AG04449 (cell line): ENCODE results near the gene GRSF1.

ENCODE experiments used
- CTCF ChIA-PET: fragments of 350-600 bp; formaldehyde crosslinking; extraction: SDS; loops from one replicate; lab custom pipeline; 2021; ENCODE audit warnings: antibody characterized with exemption; lab: Yijun Ruan, JAX
- POLR2A ChIA-PET: fragments of 400-600, 350-600 bp; formaldehyde crosslinking; extraction: SDS; loops from one replicate; lab custom pipeline; 2020; ENCODE audit warnings: antibody characterized with exemption, inconsistent platforms; lab: Yijun Ruan, JAX
- DNase-seq: peaks from one replicate; pipeline ENCODE4 v3.0.0-alpha.2; 2010; ENCODE audit warnings: low read depth, low spot score
- H3K4me3 ChIP-seq: 2 replicates; pipeline ENCODE4 v1.5.1; 2011; ENCODE audit warnings: low read depth, mild to moderate bottlenecking, control low read depth, low read length
- TF ChIP-seq, protein P1 (sequence below): IDR thresholded peaks from one replicate; pipeline ENCODE4 v1.5.1; 2011; ENCODE audit warnings: mild to moderate bottlenecking, moderate library complexity, low read length, control low read depth, inconsistent platforms; ENCODE audit not compliant: insufficient read depth; ENCODE audit errors: missing control alignments

GRSF1 gene, protein sequence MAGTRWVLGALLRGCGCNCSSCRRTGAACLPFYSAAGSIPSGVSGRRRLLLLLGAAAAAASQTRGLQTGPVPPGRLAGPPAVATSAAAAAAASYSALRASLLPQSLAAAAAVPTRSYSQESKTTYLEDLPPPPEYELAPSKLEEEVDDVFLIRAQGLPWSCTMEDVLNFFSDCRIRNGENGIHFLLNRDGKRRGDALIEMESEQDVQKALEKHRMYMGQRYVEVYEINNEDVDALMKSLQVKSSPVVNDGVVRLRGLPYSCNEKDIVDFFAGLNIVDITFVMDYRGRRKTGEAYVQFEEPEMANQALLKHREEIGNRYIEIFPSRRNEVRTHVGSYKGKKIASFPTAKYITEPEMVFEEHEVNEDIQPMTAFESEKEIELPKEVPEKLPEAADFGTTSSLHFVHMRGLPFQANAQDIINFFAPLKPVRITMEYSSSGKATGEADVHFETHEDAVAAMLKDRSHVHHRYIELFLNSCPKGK

DNA sequence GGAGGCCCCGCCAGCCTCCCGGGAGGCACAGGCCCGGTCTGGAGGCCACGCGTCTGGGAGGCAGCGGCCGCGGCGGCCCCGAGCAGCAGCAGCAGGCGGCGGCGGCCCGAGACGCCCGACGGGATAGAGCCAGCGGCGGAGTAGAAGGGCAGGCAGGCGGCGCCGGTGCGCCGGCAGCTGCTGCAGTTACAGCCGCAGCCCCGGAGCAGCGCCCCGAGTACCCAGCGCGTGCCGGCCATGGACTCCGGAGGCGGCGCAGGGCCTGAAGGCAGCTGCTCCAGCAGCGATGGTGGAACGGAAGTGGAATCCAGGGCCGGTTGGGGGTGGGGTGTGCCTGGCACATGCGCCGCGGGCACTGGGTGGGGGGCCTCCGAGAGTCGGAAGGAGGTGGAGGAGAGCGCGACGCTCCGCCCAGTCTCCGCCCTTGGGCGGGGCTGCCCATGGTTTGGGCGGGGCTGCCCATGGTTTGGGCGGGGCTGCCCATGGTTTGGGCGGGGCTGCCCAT is at the start of gene GRSF1:
Gene GRSF1 (minus strand): TSS at position 302 of the 505 bp plus-strand sequence. CDS start 63 bp downstream, at position 239.
- CTCF ChIA-PET, result interaction anchor here (1.4 to 1.9 kb wide), 2 partner anchors 171 to 188 kb away, joined by 4 to 6 read pairs; no protein-coding TSS in a partner anchor
- TF ChIP-seq, protein P1, sequence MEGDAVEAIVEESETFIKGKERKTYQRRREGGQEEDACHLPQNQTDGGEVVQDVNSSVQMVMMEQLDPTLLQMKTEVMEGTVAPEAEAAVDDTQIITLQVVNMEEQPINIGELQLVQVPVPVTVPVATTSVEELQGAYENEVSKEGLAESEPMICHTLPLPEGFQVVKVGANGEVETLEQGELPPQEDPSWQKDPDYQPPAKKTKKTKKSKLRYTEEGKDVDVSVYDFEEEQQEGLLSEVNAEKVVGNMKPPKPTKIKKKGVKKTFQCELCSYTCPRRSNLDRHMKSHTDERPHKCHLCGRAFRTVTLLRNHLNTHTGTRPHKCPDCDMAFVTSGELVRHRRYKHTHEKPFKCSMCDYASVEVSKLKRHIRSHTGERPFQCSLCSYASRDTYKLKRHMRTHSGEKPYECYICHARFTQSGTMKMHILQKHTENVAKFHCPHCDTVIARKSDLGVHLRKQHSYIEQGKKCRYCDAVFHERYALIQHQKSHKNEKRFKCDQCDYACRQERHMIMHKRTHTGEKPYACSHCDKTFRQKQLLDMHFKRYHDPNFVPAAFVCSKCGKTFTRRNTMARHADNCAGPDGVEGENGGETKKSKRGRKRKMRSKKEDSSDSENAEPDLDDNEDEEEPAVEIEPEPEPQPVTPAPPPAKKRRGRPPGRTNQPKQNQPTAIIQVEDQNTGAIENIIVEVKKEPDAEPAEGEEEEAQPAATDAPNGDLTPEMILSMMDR, result no peak
- DNase-seq, result peak; percentile 31
- H3K4me3 ChIP-seq, result peak within 1 kb of the TSS; percentile 92
- POLR2A ChIA-PET, result interaction anchor here (0.6 to 1.9 kb wide), 6 partner anchors 10 to 154 kb away, joined by 3 to 8 read pairs (median 4); partner anchors contain the start of genes DCK and MOB1B

GRCh38 chr4:70885174-70885573 is 45.5 kb upstream of the GRSF1 start:
- ChIA-PET CTCF (interaction anchor here (0.6 to 2.2 kb wide), 3 partner anchors 16 to 827 kb away, joined by 5 to 7 read pairs (median 5); partner anchors contain the start of gene MOB1B), POLR2A (no interaction called here)
- no peak for DNase-seq
- TF ChIP-seq, protein P1, result no peak
- H3K4me3 ChIP-seq, result no peak overlapping the region

- TF ChIP-seq, protein P1, result no peak
- no peak overlapping the region for H3K4me3 ChIP-seq
- no peak for DNase-seq
- ChIA-PET CTCF (no interaction called here), POLR2A (no interaction called here)
Observed at GRCh38 chr4:70880739-70881138, 41.0 kb upstream of the GRSF1 start.

DNA sequence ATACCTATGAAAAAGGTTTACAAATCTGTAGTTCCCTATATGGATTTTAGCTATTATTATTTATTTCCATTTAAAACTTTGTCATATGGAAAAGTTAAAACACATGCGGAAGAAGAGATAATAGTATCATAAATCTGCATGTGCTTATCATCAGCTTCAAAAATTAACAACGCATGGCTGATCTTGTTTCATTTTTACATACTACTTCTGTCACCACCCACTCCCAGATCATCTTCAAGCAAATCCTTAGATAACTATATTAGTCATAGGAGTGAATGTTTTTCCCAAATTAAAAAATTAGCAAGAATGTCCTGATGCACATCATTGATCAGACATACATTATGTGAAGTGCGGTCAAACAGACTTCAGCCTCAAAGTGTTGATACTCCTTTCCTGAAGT is 37.9 kb upstream of the GRSF1 start:
- no peak for DNase-seq
- CTCF ChIA-PET, result no interaction called here
- TF ChIP-seq, protein P1, result no peak
- H3K4me3 ChIP-seq, result no peak overlapping the region
- POLR2A ChIA-PET, result no interaction called here

DNA sequence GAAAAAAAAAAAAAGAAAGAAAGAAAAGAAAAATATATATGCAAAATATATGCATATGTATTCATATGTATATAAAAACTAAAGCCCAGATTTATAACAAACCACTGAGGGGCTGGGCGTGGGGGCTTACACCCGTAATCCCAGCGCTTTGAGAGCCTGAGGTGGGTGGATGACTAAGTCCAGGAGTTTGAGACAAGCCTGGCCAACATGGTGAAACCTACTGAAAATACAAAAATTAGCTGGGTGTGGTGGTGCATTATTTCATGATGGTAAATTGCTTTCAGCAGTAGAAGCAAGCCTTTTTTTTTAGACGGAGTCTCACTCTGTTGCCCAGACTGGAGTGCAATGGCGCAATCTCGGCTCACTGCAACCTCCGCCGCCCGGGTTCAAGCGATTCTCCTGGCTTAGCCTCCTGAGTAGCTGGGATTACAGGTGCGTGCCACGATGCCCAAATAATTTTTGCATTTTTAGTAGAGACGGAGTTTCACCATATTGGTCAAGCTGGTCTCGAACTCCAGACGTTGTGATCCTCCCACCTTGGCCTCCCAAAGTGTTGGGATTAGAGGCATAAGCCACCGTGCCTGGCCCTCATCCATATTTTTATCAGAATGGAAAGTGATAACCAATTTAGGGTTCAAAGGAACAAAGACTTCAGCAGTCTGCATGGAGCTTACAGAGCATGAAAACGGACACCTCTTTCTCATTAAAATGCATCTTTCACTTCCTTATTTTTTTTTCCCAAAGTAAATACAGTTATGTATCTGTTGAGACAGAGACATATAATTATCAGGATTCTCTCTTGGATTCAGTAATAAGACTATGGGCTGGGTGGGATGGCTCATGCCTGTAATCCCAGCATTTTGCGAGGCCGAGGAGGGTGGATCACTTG is 34.8 kb upstream of the GRSF1 start:
- DNase-seq, result no peak
- H3K4me3 ChIP-seq, result no peak overlapping the region
- ChIA-PET POLR2A (no interaction called here), CTCF (interaction anchor here (1.0 kb wide), 1 partner anchor 137 kb away, joined by 3 read pairs; no protein-coding TSS in a partner anchor)
- TF ChIP-seq, protein P1, result no peak
